ENCODE results near the gene LEFTY1.
"Not testable (repeated sequence)": the region's sequence is repeated elsewhere in the genome, so short reads cannot be mapped to it uniquely, and the experiment has no call there.

The LEFTY1 gene

GRCh38 chr1:225890346-225891228 is 1.6 kb upstream of the LEFTY1 start:
- DNase-seq (ENCODE audit: extremely low spot score, insufficient read length, low read depth): no peak

GRCh38 chr1:225889743-225890142 is 797 bp upstream of the LEFTY1 start:
- FAIRE-seq (no peak), DNase-seq (ENCODE audit: extremely low spot score, insufficient read length, low read depth) (no peak)

More at GRCh38 chr1:225890346-225891228, 1.6 kb upstream of the LEFTY1 start:
- FAIRE-seq: no peak

GRCh38 chr1:225888289-225888897 is 553 bp downstream of the LEFTY1 start:
- no peak for FAIRE-seq

GRCh38 chr1:225887554-225888288 is 1.2 kb downstream of the LEFTY1 start:
- not testable (repeated sequence) for FAIRE-seq; DNase-seq (ENCODE audit: extremely low spot score, insufficient read length, low read depth)

More at GRCh38 chr1:225888289-225888897, 553 bp downstream of the LEFTY1 start:
- no peak for DNase-seq (ENCODE audit: extremely low spot score, insufficient read length, low read depth)

- FAIRE-seq (no peak), DNase-seq (ENCODE audit: extremely low spot score, insufficient read length, low read depth) (no peak)
These were observed 2.0 kb downstream of the LEFTY1 start for GRCh38 chr1:225887030-225887314.

- DNase-seq (ENCODE audit: extremely low spot score, insufficient read length, low read depth): no peak
- no peak for FAIRE-seq
These were observed 2.6 kb downstream of the LEFTY1 start for GRCh38 chr1:225886159-225887029.

GRCh38 chr1:225885336-225885735 is 3.6 kb downstream of the LEFTY1 start:
- FAIRE-seq (no peak), DNase-seq (ENCODE audit: extremely low spot score, insufficient read length, low read depth) (no peak)

GRCh38 chr1:225883616-225884265 is 5.2 kb downstream of the LEFTY1 start:
- DNase-seq (ENCODE audit: extremely low spot score, insufficient read length, low read depth) (no peak), FAIRE-seq (no peak)

GRCh38 chr1:225882694-225883615 is 6.0 kb downstream of the LEFTY1 start:
- FAIRE-seq (no peak), DNase-seq (ENCODE audit: extremely low spot score, insufficient read length, low read depth) (no peak)

GRCh38 chr1:225881959-225882693 is 6.8 kb downstream of the LEFTY1 start, which contains the start of gene TMEM63A:
TMEM63A (minus strand) TSS chr1:225882380; CDS start chr1:225877580, 4,800 bp downstream.
- FAIRE-seq: peak; percentile 64
- DNase-seq (ENCODE audit: extremely low spot score, insufficient read length, low read depth): peak; percentile 95

GRCh38 chr1:225881081-225881958 is 7.6 kb downstream of the LEFTY1 start:
- FAIRE-seq (no peak), DNase-seq (ENCODE audit: extremely low spot score, insufficient read length, low read depth) (peak; percentile 48)

GRCh38 chr1:225880636-225881035 is 8.3 kb downstream of the LEFTY1 start:
- FAIRE-seq (no peak), DNase-seq (ENCODE audit: extremely low spot score, insufficient read length, low read depth) (no peak)

GRCh38 chr1:225880222-225880588 is 8.7 kb downstream of the LEFTY1 start:
- DNase-seq (ENCODE audit: extremely low spot score, insufficient read length, low read depth) (no peak), FAIRE-seq (no peak)

GRCh38 chr1:225879521-225880221 is 9.3 kb downstream of the LEFTY1 start:
- no peak for DNase-seq (ENCODE audit: extremely low spot score, insufficient read length, low read depth)
- no peak for FAIRE-seq

GRCh38 chr1:225878282-225878681 is 10.7 kb downstream of the LEFTY1 start:
- DNase-seq (ENCODE audit: extremely low spot score, insufficient read length, low read depth) (no peak), FAIRE-seq (no peak)

GRCh38 chr1:225877580-225877979 is 11.4 kb downstream of the LEFTY1 start:
- no peak for DNase-seq (ENCODE audit: extremely low spot score, insufficient read length, low read depth)
- no peak for FAIRE-seq

Measured in GM18507 (cell line).